GM12873 (cell line): ENCODE measurements around the gene THEM4.

Experiments used
- TF ChIP-seq, protein P1 (sequence below): IDR thresholded peaks from 2 replicates; pipeline ENCODE4 v1.5.1; 2012; ENCODE audit warnings: low read depth, mild to moderate bottlenecking, moderate library complexity, low read length, control low read depth; ENCODE audit not compliant: insufficient read depth; ENCODE audit errors: missing control alignments

THEM4 gene

DNA sequence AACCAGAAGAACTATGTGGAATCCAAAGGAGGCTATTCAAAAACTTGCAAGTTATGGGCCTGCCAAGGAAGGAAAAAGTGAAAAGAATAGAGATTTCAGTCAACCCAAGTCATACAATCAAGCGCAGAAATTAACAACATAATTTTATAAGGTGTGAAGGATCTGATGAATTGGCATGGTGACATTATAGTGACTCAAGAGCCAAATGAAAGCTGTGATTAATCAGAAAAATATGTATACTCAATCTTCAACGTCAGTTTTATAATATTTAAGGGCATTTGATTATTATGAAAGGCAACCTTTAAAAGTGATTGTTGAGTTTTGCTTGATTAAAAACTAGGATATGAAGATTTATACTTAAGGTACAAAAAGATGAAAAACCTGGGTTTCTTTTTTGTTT is 37.8 kb upstream of the THEM4 start:
- TF ChIP-seq, protein P1, sequence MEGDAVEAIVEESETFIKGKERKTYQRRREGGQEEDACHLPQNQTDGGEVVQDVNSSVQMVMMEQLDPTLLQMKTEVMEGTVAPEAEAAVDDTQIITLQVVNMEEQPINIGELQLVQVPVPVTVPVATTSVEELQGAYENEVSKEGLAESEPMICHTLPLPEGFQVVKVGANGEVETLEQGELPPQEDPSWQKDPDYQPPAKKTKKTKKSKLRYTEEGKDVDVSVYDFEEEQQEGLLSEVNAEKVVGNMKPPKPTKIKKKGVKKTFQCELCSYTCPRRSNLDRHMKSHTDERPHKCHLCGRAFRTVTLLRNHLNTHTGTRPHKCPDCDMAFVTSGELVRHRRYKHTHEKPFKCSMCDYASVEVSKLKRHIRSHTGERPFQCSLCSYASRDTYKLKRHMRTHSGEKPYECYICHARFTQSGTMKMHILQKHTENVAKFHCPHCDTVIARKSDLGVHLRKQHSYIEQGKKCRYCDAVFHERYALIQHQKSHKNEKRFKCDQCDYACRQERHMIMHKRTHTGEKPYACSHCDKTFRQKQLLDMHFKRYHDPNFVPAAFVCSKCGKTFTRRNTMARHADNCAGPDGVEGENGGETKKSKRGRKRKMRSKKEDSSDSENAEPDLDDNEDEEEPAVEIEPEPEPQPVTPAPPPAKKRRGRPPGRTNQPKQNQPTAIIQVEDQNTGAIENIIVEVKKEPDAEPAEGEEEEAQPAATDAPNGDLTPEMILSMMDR, result no peak

DNA sequence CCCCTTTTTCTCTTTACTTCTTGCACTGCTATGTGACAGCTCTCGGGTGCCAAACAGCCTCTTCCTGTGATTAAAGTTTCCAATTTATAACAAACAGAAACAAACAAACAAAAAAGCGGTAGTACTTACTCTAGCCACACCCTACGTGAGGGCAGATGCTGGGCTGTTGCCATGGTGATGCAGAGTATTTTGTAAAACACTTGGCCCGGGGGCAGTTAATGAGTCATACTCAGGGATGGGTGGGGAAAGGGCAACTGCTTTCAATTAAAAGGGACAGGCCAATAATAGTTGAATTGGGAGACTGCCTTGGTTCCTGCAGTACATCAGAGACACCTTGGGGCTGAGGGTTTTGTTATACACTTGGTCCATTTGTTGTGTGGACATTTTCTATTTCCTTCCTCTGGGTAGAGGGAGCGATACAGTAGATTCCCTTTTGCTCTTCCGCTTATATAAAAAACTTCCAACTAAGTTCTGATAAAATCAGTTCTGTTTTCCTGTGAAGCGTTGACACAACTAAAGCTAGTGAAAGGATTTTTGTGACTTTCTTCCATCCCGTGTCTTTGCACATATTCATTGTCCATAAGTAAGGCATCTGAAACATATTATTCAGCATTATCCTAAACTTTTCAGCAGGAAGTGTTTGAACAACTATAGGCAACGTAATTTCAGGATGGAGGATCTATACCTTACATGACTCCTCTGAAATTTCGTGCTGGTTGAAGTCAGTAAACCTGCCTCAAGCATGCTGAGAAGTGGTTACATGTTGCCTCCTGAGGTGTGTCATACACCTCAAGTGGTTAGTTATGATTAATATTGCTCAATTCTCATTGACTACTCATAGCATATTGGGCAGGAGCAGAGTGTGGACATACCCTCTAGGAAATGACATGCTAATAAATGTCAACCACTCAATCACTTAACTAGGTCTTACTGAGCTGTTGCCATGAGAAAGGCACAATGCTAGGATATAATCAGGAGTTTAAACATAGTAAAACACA is 36.7 kb upstream of the THEM4 start:
- TF ChIP-seq, protein P1, result no peak

DNA sequence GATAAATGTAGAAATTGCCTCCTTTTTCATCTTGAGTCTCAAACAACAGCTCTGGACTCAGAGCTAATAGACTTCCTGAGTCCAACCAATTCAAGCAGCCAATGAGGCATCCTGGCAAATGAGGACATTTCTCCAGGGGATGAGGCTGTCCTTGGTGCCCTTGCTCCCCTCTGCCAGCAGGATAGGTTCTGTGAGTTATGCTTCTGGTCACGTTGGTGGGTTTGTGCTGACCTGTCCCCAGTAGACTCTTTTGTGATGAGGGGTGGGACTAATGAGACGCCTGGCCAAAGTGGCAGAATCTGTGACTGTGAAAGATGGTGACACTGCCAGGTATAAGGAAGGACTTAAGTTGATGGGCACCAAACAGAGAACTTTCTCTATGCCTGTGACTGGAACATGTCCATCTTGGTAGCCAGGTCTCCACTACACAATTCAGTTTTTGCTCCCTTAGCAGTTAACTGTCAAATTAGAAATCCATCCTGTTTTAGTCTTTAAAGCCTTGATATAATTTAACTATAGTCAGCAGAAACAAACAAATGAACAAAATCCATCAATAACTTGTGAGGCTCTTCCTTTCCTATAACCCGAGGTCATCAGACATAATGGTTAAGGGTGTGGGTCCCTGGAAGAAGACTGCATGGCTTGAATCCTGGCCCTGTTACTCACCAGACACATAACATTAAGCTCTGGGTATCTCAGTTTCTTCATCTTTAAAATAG is 35.7 kb upstream of the THEM4 start:
- TF ChIP-seq, protein P1, result no peak

DNA sequence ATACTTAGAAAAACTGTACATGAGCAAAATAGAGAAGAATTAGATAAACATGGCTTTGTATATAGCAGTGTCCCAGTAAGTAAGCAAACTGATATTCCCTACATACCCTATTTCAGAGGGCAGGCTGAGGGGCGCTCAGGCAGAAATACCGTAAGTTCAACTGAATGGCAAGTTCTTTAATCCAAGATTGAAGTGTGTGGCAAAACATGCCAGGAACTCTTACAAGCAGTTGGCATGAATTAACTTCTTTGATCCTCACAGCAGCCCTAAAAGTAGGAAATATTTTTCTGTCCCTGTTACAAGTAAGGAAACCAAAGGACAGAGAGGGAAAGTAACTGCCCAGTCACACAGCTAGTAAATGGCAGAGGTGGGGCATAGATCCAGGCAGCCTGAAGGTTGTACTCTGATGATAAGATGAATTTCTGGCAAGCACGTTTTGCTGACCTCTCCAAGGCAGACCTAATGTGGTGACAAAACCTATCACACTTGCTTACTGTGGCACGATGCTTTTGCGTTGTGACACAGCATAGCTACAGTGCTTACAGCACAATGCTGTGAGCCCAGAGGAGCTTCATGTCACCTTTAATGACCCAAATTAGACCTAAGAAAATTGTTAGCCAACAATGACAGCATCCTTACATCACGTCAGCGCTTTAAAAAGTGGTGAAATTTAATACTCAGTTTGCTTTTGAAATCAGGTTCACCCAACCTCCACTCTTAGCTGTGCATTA is 35.0 kb upstream of the THEM4 start:
- TF ChIP-seq, protein P1, result no peak

DNA sequence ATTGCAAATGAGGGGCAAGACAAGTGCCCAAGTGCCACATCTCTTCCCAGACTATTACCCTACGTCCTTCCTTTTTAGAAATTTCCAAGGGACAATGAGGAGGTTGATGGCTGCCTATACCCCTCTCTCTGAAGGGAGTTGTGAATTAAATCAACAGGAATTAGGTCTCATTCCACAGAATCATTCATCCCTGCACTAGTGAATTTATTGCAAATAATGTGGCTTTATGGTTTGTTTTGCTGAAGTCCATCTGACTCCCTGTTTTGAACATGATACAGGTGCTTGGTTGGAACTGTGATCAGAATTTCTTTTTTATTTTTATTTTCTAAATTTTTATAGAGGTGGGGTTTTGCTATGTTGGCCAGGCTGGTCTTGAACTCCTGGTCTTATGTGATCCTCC is 34.3 kb upstream of the THEM4 start:
- TF ChIP-seq, protein P1, result no peak

DNA sequence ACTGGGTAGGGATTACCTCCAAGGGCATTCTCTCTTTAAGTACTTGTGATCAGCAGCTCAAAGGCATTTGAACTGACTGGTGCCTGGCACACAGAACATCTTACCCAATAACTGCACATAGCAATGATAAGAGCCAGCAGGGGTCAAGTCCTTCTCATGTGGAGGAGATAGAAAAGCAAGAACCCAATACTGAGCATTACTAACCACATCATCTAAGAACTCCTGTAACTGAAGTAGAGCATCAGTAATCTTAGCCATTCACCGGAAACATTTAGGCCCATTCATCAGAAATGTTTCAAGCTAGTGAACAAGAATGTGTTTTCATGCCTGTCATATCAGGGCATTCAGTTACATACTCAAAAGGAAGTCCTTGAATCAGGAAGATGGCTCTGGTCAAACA is 33.6 kb upstream of the THEM4 start:
- TF ChIP-seq, protein P1, result no peak
